ENCODE results near the gene DIPK1A.

- TF ChIP-seq POLR2A (IDR thresholded peaks at IDR 0.05; ENCODE audit: extremely low read depth, insufficient read length) (no peak), CTCF (IDR thresholded peaks at IDR 0.05; ENCODE audit: low read depth, low read length) (no peak), MAX (IDR thresholded peaks at IDR 0.05; ENCODE audit: low read depth, low read length) (no peak), MYC (IDR thresholded peaks at IDR 0.05; ENCODE audit: low read depth, low read length) (no peak)
Measured at GRCh38 chr1:93001893-93002292, 40.6 kb upstream of the DIPK1A start.

Data from NB4 (cell line).